ENCODE results near the gene LPXN.

- TF ChIP-seq CTCF (IDR thresholded peaks at IDR 0.05; ENCODE audit: poor library complexity): no peak
- TF ChIP-seq EZH2 (IDR thresholded peaks at IDR 0.05; ENCODE audit: borderline replicate concordance): no peak
Measured at GRCh38 chr11:58606930-58607714, 31.5 kb upstream of the LPXN start.

All from hepatocyte (in vitro differentiated cells).